Retinal pigment epithelial cell (primary cell): ENCODE results near the gene GHRL.
"Not testable (repeated sequence)": the region's sequence is repeated elsewhere in the genome, so short reads cannot be mapped to it uniquely, and the experiment has no call there.

Experiments used
- DNase-seq: peaks from one replicate; pipeline ENCODE4 v3.0.0-alpha.2; 2010; ENCODE audit warnings: low read depth
- H3K4me3 ChIP-seq: 2 replicates; pipeline ENCODE4 v1.5.1; 2011; ENCODE audit warnings: mild to moderate bottlenecking, low read length, control low read depth, moderate library complexity
- TF ChIP-seq, protein P1 (sequence below): conservative IDR thresholded peaks from 2 replicates; pipeline ENCODE4 v1.5.1; 2011; ENCODE audit warnings: low read depth, low read length, control low read depth, inconsistent platforms

Gene GHRL

DNA sequence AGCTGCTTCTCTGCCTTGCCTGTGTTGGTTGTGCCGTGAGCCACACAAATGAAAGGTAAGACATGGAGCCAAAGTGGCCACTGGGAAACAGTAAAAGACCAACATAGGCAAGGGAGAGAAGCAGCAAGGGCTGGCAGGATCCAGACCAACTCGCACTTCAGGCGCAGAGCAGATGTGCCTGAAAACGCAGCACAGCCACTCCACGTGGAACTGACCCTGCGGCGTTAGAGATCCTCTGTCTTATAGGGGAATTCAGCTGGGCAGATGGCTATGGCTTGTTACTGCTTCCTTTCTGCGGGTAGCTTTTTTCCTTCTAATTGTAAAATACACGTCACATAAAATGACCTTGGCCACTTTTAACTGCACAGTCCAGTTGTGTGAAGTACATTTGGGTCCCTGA, 10.4 kb upstream of the GHRL start:
- TF ChIP-seq, protein P1, sequence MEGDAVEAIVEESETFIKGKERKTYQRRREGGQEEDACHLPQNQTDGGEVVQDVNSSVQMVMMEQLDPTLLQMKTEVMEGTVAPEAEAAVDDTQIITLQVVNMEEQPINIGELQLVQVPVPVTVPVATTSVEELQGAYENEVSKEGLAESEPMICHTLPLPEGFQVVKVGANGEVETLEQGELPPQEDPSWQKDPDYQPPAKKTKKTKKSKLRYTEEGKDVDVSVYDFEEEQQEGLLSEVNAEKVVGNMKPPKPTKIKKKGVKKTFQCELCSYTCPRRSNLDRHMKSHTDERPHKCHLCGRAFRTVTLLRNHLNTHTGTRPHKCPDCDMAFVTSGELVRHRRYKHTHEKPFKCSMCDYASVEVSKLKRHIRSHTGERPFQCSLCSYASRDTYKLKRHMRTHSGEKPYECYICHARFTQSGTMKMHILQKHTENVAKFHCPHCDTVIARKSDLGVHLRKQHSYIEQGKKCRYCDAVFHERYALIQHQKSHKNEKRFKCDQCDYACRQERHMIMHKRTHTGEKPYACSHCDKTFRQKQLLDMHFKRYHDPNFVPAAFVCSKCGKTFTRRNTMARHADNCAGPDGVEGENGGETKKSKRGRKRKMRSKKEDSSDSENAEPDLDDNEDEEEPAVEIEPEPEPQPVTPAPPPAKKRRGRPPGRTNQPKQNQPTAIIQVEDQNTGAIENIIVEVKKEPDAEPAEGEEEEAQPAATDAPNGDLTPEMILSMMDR = no peak
- DNase-seq = no peak

DNA sequence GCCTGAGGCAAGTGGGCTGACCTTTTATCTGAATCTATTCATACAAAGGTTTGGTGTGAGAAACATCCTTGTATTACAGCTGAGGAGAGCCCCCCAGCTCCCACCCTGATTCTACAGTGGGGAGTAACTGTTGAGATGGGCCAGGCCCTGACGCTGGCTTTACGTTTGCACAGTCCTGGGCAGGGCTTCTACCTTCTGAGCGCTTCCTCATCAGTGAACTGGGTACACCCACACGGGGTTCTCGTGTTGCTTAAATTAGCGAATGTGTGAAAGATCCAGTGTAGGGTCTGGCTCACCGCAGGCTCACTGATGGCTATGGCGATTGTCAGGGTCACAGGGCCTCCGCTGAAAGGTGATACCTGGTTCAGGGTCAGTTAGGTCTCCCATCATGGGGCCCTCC, 7.3 kb upstream of the GHRL start:
- no peak overlapping the region for H3K4me3 ChIP-seq
- no peak for DNase-seq
- TF ChIP-seq, protein P1 = no peak

More for the DNA sequence above, 10.4 kb upstream of the GHRL start:
- H3K4me3 ChIP-seq = no peak overlapping the region

DNA sequence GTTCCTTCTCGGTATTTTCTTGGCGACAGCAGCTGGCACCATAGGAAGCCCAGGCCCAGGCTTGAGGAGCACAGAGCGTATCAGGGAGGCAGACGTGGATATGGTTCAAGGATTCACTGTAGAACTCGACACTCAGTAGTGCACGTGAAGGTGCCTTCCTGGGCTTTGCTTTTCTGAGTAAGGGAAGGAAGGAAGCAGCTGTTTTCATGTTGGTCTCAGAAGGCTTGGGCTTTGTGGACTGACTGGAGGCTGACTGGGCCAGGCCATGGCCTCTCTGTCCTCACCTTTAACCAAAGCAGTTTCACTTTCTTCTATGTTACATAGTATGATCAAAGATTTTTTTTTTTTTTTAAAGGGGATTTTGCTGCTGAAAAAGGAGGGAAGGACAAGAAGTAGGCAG, 6.9 kb upstream of the GHRL start:
- DNase-seq = no peak
- TF ChIP-seq, protein P1 = no peak
- H3K4me3 ChIP-seq = no peak overlapping the region

DNA sequence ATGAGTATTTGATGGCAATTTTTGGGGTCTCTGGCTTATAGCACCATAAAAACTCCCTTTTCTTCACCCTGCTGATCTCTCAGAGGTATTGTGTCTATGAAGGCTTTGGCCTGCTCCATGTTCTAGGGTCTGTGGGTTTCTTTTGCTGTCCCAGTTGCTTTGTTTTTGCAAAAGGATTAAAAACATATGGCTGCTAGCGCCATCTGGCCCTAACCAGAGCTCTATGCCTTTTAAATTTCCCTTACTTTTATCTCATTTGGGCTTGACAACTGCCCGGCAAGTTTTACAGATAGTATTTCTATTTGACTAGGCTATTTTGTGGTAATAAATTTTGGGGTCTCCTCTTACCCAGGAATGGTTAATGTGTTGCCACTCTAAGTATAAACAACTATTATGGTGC, 6.4 kb upstream of the GHRL start:
- TF ChIP-seq, protein P1 = peak; percentile 7
- no peak overlapping the region for H3K4me3 ChIP-seq
- no peak for DNase-seq

DNA sequence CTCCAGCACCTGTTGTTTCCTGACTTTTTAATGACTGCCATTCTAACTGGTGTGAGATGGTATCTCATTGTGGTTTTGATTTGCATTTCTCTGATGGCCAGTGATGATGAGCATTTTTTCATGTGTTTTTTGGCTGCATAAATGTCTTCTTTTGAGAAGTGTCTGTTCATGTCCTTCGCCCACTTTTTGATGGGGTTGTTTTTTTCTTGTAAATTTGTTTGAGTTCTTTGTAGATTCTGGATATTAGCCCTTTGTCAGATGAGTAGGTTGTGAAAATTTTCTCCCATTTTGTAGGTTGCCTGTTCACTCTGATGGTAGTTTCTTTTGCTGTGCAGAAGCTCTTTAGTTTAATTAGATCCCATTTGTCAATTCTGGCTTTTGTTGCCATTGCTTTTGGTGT, 5.3 kb upstream of the GHRL start:
- not testable (repeated sequence) for DNase-seq, H3K4me3 ChIP-seq

DNA sequence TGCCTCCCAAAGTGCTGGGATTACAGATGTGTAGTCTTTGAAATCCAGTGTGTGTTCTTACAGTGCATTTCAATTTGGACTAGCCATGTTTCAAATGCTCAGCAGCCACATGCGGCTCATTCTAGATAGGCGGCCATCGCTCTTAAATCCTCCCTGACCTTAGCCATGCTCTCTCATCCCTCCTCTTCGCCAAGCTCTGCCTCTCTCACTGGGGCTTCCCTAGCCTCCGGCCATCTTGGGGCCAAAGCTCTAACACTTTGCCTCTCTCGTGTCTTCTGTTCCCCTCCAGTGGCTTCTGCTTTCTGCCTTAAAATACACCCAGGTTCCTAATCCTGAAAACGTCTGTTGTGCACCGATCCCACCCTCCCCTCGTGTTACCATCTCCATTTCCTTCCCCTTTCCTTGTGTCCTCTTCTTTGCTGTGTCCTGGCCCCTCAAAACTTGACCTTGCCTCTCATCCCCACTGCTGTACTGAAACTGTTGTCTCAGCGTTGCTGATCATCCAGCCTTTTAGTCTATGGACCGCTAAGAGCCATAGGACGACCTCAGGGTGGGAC, 1.4 kb upstream of the GHRL start:
- no peak for DNase-seq
- no peak overlapping the region for H3K4me3 ChIP-seq
- TF ChIP-seq, protein P1 = no peak

DNA sequence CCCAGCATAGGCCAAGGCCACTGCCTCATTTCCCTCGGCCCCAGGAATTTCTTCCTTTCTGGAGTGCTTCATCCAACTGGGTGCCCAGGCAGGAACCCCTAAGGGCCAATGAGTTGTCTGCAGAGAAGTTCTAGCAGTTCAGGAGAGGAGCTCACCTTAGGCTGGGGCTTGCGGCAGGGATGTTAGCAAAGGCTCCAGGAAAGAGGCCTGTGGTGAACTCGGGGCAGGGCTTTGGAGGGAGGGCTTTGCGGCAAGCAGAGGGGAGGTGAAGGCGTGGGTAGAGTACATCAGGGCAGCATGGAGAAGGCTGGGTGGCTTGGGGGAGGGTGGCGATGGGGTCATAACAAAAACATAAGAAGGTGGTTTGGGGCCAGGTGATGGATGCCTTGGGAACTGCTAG, 1.1 kb downstream of the GHRL start:
- TF ChIP-seq, protein P1 = no peak
- no peak overlapping the region for H3K4me3 ChIP-seq
- no peak for DNase-seq
